Activated naive CD4-positive, alpha-beta T cell (primary cell): ENCODE results near the gene NR6A1.
"Not testable (repeated sequence)": the region's sequence is repeated elsewhere in the genome, so short reads cannot be mapped to it uniquely, and the experiment has no call there.

Source experiments
- DNase-seq, 4 experiments: peaks; one replicate each; lab custom pipeline; 2025; lab: John Stamatoyannopoulos, UW

NR6A1 gene

GRCh38 chr9:124615840-124616239, 155.3 kb downstream of the NR6A1 start:
- DNase-seq: not testable (repeated sequence)

- DNase-seq: no peak
Observed at GRCh38 chr9:124615100-124615742, 155.9 kb downstream of the NR6A1 start.

GRCh38 chr9:124613849-124614248, 157.3 kb downstream of the NR6A1 start:
- no peak for DNase-seq

- no peak for DNase-seq
Observed at GRCh38 chr9:124611106-124611505, 160.0 kb downstream of the NR6A1 start.

GRCh38 chr9:124606027-124606426, 165.1 kb downstream of the NR6A1 start:
- no peak for DNase-seq

GRCh38 chr9:124605258-124605657, 165.9 kb downstream of the NR6A1 start:
- no peak for DNase-seq

GRCh38 chr9:124602632-124603031, 168.5 kb downstream of the NR6A1 start:
- no peak for DNase-seq

GRCh38 chr9:124602204-124602603, 168.9 kb downstream of the NR6A1 start:
- DNase-seq: no peak

GRCh38 chr9:124600407-124600806, 170.7 kb downstream of the NR6A1 start:
- no peak for DNase-seq

GRCh38 chr9:124599121-124599795, 171.9 kb downstream of the NR6A1 start:
- DNase-seq: no peak

- no peak for DNase-seq
Observed at GRCh38 chr9:124598048-124598447, 173.1 kb downstream of the NR6A1 start.

- no peak for DNase-seq
Observed at GRCh38 chr9:124596172-124596839, 174.8 kb downstream of the NR6A1 start.

- DNase-seq: no peak
Observed at GRCh38 chr9:124595743-124596142, 175.4 kb downstream of the NR6A1 start.

GRCh38 chr9:124594673-124595072, 176.4 kb downstream of the NR6A1 start:
- no peak for DNase-seq

- no peak for DNase-seq
Observed at GRCh38 chr9:124594225-124594624, 176.9 kb downstream of the NR6A1 start.

GRCh38 chr9:124593651-124594058, 177.5 kb downstream of the NR6A1 start:
- no peak for DNase-seq

- no peak for DNase-seq
Observed at GRCh38 chr9:124593200-124593599, 177.9 kb downstream of the NR6A1 start.

GRCh38 chr9:124590889-124591641, 180.0 kb downstream of the NR6A1 start:
- no peak for DNase-seq

- no peak for DNase-seq
Observed at GRCh38 chr9:124584631-124585030, 186.5 kb downstream of the NR6A1 start.

GRCh38 chr9:124583134-124583533, 188.0 kb downstream of the NR6A1 start:
- DNase-seq: no peak

GRCh38 chr9:124580186-124580585, 190.9 kb downstream of the NR6A1 start:
- no peak for DNase-seq

- no peak for DNase-seq
Observed at GRCh38 chr9:124576751-124577150, 194.4 kb downstream of the NR6A1 start.
